ENCODE data around the gene C16orf96. TPM values are rescaled to one million over a fixed set of nuclear protein-coding genes. Genes with fewer than 3 reads are reported as not detected.

The C16orf96 gene
- total and polyA plus RNA-seq, 2 donors (not counting 3 experiments of a cell fraction or from before 2014, with no cell fraction given) = not detected

GRCh38 chr16:4639899-4640509 lies 83.9 kb downstream of the C16orf96 start:
- H4K20me1 ChIP-seq (replicated peaks; ENCODE audit: control insufficient read depth, extremely low read depth, insufficient read depth, low read length) = no peaks in the 10 kb centered on the region
- H3K27ac ChIP-seq (ENCODE audit: insufficient read depth, low read depth, low read length) = no peak overlapping the region
- H3K4me3 ChIP-seq (replicated peaks in 1 of 3; ENCODE audit: insufficient read depth in 1 of 3, low read depth in 1 of 3, low read length in 3 of 3) = no peak overlapping the region
- BruUV-seq (replicated peaks) = no TSS peak
- no peaks in the 10 kb centered on the region for H3K4me1 ChIP-seq (ENCODE audit: control insufficient read depth, extremely low read depth, insufficient read depth, low read length)
- no peak for FAIRE-seq
- H2AFZ ChIP-seq (ENCODE audit: low read depth, low read length) = no peak overlapping the region
- no peak overlapping the region for H3K9ac ChIP-seq (replicated peaks; ENCODE audit: extremely low read depth, insufficient read depth, low read length)
- peaks cover 0 to 4% of the 10 kb centered on the region in 2 experiments for H3K36me3 ChIP-seq (ENCODE audit: control insufficient read depth in 2 of 2, extremely low read depth in 1 of 2, insufficient read depth in 2 of 2, low read length in 2 of 2)
- dilution Hi-C loops (cut with MboI; ENCODE audit: extremely low pct_ligation_motif_present, low sequenced_read_pairs) = no loop called here
- intact Hi-C loops (cut with micrococcal nuclease) = no loop called here
- H3K27me3 ChIP-seq (ENCODE audit: control insufficient read depth in 2 of 2, insufficient read depth in 2 of 2, low read length in 2 of 2) = no peaks in the 10 kb centered on the region
- TF ChIP-seq MYC (IDR thresholded peaks at IDR 0.05; ENCODE audit: low read depth, low read length) = no peak
- no peak for TF ChIP-seq POLR2AphosphoS5 (IDR thresholded peaks at IDR 0.05; ENCODE audit: insufficient read depth, low read depth, low read length)
- no peak for TF ChIP-seq FOS (IDR thresholded peaks at IDR 0.05; ENCODE audit: borderline replicate concordance, insufficient read depth, low read length)
- TF ChIP-seq POLR2A (IDR thresholded peaks at IDR 0.05; ENCODE audit: low read depth, low read length) = no peak
- no peak for TF ChIP-seq MAX (IDR thresholded peaks at IDR 0.05; ENCODE audit: insufficient read depth, insufficient read length)
- TF ChIP-seq GATA2 (IDR thresholded peaks at IDR 0.05; ENCODE audit: insufficient read depth, insufficient read length, low read depth, low read length) = no peak
- TF ChIP-seq CTCF (IDR thresholded peaks at IDR 0.05; ENCODE audit: extremely low read depth in 1 of 2, insufficient read depth in 1 of 2, low read depth in 1 of 2, low read length in 2 of 2) = no peak
- TF ChIP-seq JUN (IDR thresholded peaks at IDR 0.05; ENCODE audit: borderline replicate concordance, insufficient read depth, insufficient read length, low read depth) = no peak
- TF ChIP-seq EZH2 (IDR thresholded peaks at IDR 0.05; ENCODE audit: borderline replicate concordance, low read depth, low read length, severe bottlenecking) = no peak
- CTCF ChIA-PET = no interaction called here
- DNase-seq (ENCODE audit: low read depth, low spot score) = no peak
- H3K4me2 ChIP-seq (ENCODE audit: insufficient read depth, low read length) = no peak overlapping the region
- no peaks in the 10 kb centered on the region for H3K9me3 ChIP-seq (replicated peaks; ENCODE audit: control insufficient read depth, insufficient read depth, low read length)
- peaks cover 47% of the 10 kb centered on the region for H3K79me2 ChIP-seq (ENCODE audit: control insufficient read depth, insufficient read depth, low read length)
- H3K9me1 ChIP-seq (replicated peaks; ENCODE audit: control insufficient read depth, extremely low read depth, insufficient read depth, low read length) = no peaks in the 10 kb centered on the region
- POLR2A ChIA-PET = no interaction called here

Data from endothelial cell of umbilical vein (primary cell).